Neural cell (in vitro differentiated cells): ENCODE results near the gene MFSD8. TPM values are rescaled to one million over a fixed set of nuclear protein-coding genes. Genes with fewer than 3 reads are reported as not detected.
"Not testable (repeated sequence)": the region's sequence is repeated elsewhere in the genome, so short reads cannot be mapped to it uniquely, and the experiment has no call there.

Experiments used
- H2AFZ ChIP-seq: fragments of 200-600, 300-800 bp; sonication (generic), shearing (Covaris generic); 2 replicates; pipeline ENCODE4 v1.6.0; 2014; ENCODE audit warnings: low read depth, mild to moderate bottlenecking, antibody characterized with exemption, low read length, moderate library complexity
- H3F3A ChIP-seq: fragments of 200-600 bp; shearing (Covaris generic); 2 replicates; pipeline ENCODE4 v1.6.1; 2016; ENCODE audit warnings: mild to moderate bottlenecking, moderate library complexity, mixed read lengths, antibody characterized with exemption, low read length; ENCODE audit not compliant: insufficient read depth, poor library complexity, severe bottlenecking
- H3K27ac ChIP-seq: fragments of 200-600, 300-800 bp; sonication (generic), shearing (Covaris generic); 2 replicates; pipeline ENCODE4 v1.5.1; 2014; ENCODE audit warnings: mild to moderate bottlenecking, low read length, moderate library complexity
- H3K27me3 ChIP-seq: fragments of 300-800, 200-600 bp; sonication (generic), shearing (Covaris generic); 2 replicates; pipeline ENCODE4 v1.6.0; 2014; ENCODE audit warnings: mild to moderate bottlenecking, low read depth, low read length, moderate library complexity; ENCODE audit not compliant: insufficient read depth
- H3K36me3 ChIP-seq: fragments of 300-800, 200-600 bp; sonication (generic), shearing (Covaris generic); 2 replicates; pipeline ENCODE4 v1.5.1; 2014; ENCODE audit warnings: mild to moderate bottlenecking, antibody characterized with exemption, low read length, moderate library complexity; ENCODE audit not compliant: insufficient read depth
- H3K4me2 ChIP-seq: fragments of 300-800, 200-600 bp; sonication (generic), shearing (Covaris generic); 2 replicates; pipeline ENCODE4 v1.6.0; 2014; ENCODE audit warnings: mild to moderate bottlenecking, low read length
- H3K4me3 ChIP-seq: fragments of 300-800, 200-600 bp; sonication (generic), shearing (Covaris generic); 2 replicates; pipeline ENCODE4 v1.5.1; 2014; ENCODE audit warnings: mild to moderate bottlenecking, low read length, moderate library complexity
- H3K79me2 ChIP-seq: fragments of 200-600 bp; shearing (Covaris generic); replicated peaks from 2 replicates; pipeline ENCODE4 v1.6.0; 2014; ENCODE audit warnings: mild to moderate bottlenecking, low read length, moderate library complexity; ENCODE audit not compliant: insufficient read depth
- H3K9ac ChIP-seq: fragments of 300-800, 200-600 bp; sonication (generic), shearing (Covaris generic); 2 replicates; pipeline ENCODE4 v1.6.1; 2016; ENCODE audit warnings: mild to moderate bottlenecking, low read length, mixed read lengths
- H3K9me2 ChIP-seq: fragments of 200-600 bp; shearing (Covaris generic); 2 replicates; pipeline ENCODE4 v1.6.1; 2016; ENCODE audit warnings: mild to moderate bottlenecking, low read length, mixed read lengths; ENCODE audit not compliant: insufficient read depth
- H3K9me3 ChIP-seq: fragments of 200-600, 300-800 bp; sonication (generic), shearing (Covaris generic); 2 replicates; pipeline ENCODE4 v1.6.1; 2016; ENCODE audit warnings: mild to moderate bottlenecking, mixed run types, low read length, moderate library complexity, mixed read lengths
- H4K20me1 ChIP-seq: fragments of 200-600 bp; shearing (Covaris generic); 2 replicates; pipeline ENCODE4 v1.6.1; 2016; ENCODE audit warnings: mild to moderate bottlenecking, mixed run types; ENCODE audit not compliant: insufficient read depth
- CTCF ChIP-seq: fragments of 450-650 bp; IDR thresholded peaks from 2 replicates; pipeline ENCODE4 v1.5.1; 2014; ENCODE audit warnings: antibody characterized with exemption, mild to moderate bottlenecking, moderate library complexity; ENCODE audit not compliant: poor library complexity, severe bottlenecking
- EP300 ChIP-seq: fragments of 450-650 bp; conservative IDR thresholded peaks from 2 replicates; pipeline ENCODE4 v1.6.1; 2014; ENCODE audit warnings: antibody characterized with exemption, mild to moderate bottlenecking, moderate library complexity; ENCODE audit not compliant: poor library complexity, severe bottlenecking
- EZH2 ChIP-seq: fragments of 200-600, 300-800 bp; shearing (Covaris generic), sonication (generic); IDR thresholded peaks from 2 replicates; pipeline ENCODE4 v1.6.1; 2014; ENCODE audit warnings: antibody characterized with exemption, low read length, borderline replicate concordance, mild to moderate bottlenecking; ENCODE audit not compliant: insufficient read depth, poor library complexity, severe bottlenecking
- MXI1 ChIP-seq: fragments of 450-650 bp; conservative IDR thresholded peaks from 2 replicates; pipeline ENCODE4 v1.6.1; 2014; ENCODE audit warnings: antibody characterized with exemption, mild to moderate bottlenecking; ENCODE audit not compliant: poor library complexity, severe bottlenecking
- POLR2AphosphoS5 ChIP-seq: IDR thresholded peaks from 2 replicates; pipeline ENCODE4 v1.6.1; 2012
- RAD21 ChIP-seq: fragments of 450-650 bp; conservative IDR thresholded peaks from 2 replicates; pipeline ENCODE4 v1.6.1; 2014; ENCODE audit warnings: antibody characterized with exemption, mild to moderate bottlenecking, moderate library complexity
- REST ChIP-seq: IDR thresholded peaks from 2 replicates; pipeline ENCODE4 v1.6.1; 2012; ENCODE audit warnings: borderline replicate concordance
- SMC3 ChIP-seq: fragments of 450-650 bp; conservative IDR thresholded peaks from 2 replicates; pipeline ENCODE4 v1.6.1; 2014; ENCODE audit warnings: antibody characterized with exemption, mild to moderate bottlenecking, moderate library complexity; ENCODE audit not compliant: poor library complexity
- TAF1 ChIP-seq: IDR thresholded peaks from 2 replicates; pipeline ENCODE4 v1.6.1; 2012; ENCODE audit warnings: low read depth
- polyA plus RNA-seq: library from polyadenylated mRNA; depleted of rRNA; stranded (reverse); fragments of >200 nt; gene quantifications from 2 replicates; pipeline ENCODE4 v1.2.3, GENCODE V29; 2014

The MFSD8 gene
- polyA plus RNA-seq, 1 donor from 2014 or later = 92.9 TPM

GRCh38 chr4:127905029-127905428 is 59.9 kb downstream of the MFSD8 start:
- H3K4me3 ChIP-seq = no peak overlapping the region
- no peaks in the 10 kb centered on the region for H3K79me2 ChIP-seq
- TF ChIP-seq SMC3 = no peak
- TF ChIP-seq CTCF = no peak
- no peak for TF ChIP-seq EP300
- TF ChIP-seq MXI1 = no peak
- TF ChIP-seq TAF1 = no peak
- TF ChIP-seq RAD21 = no peak
- TF ChIP-seq EZH2 = no peak
- TF ChIP-seq POLR2AphosphoS5 = no peak
- no peak for TF ChIP-seq REST
- H3K27ac ChIP-seq = no peak overlapping the region
- H3K9me2 ChIP-seq = no peaks in the 10 kb centered on the region
- H3K27me3 ChIP-seq = no peaks in the 10 kb centered on the region
- no peak overlapping the region for H3K9ac ChIP-seq
- no peak overlapping the region for H2AFZ ChIP-seq
- no peaks in the 10 kb centered on the region for H3F3A ChIP-seq
- no peaks in the 10 kb centered on the region for H3K36me3 ChIP-seq
- no peak overlapping the region for H3K4me2 ChIP-seq
- no peaks in the 10 kb centered on the region for H4K20me1 ChIP-seq
- no peaks in the 10 kb centered on the region for H3K9me3 ChIP-seq

- H3K4me2 ChIP-seq, H3K9ac ChIP-seq, H3K27me3 ChIP-seq, H2AFZ ChIP-seq, H3K4me3 ChIP-seq, H3K36me3 ChIP-seq, H3F3A ChIP-seq, H3K79me2 ChIP-seq, H3K9me2 ChIP-seq, H3K9me3 ChIP-seq, H3K27ac ChIP-seq, H4K20me1 ChIP-seq: not testable (repeated sequence)
These were observed 65.3 kb downstream of the MFSD8 start for GRCh38 chr4:127899682-127900081.

- Histone ChIP-seq H3K9ac (no peak overlapping the region), H3K27ac (no peak overlapping the region), H3K4me3 (no peak overlapping the region), H3K79me2 (no peaks in the 10 kb centered on the region), H3F3A (no peaks in the 10 kb centered on the region), H3K36me3 (peaks cover 6% of the 10 kb centered on the region), H2AFZ (no peak overlapping the region), H4K20me1 (no peaks in the 10 kb centered on the region), H3K27me3 (no peaks in the 10 kb centered on the region), H3K9me3 (no peaks in the 10 kb centered on the region), H3K9me2 (no peaks in the 10 kb centered on the region), H3K4me2 (no peak overlapping the region)
- TF ChIP-seq EP300 (no peak), SMC3 (no peak), CTCF (no peak), MXI1 (no peak), RAD21 (no peak), POLR2AphosphoS5 (no peak), REST (no peak), EZH2 (no peak), TAF1 (no peak)
These were observed 68.4 kb downstream of the MFSD8 start for GRCh38 chr4:127896528-127896927.
